CD4-positive, alpha-beta T cell treated with Interleukin-4 for 4 hours (primary cell): Measurements from ENCODE around the gene SOX6.

Experiments used
- DNase-seq: peaks from one replicate; pipeline ENCODE4 v3.0.0-alpha.2; 2020

SOX6 gene

DNA sequence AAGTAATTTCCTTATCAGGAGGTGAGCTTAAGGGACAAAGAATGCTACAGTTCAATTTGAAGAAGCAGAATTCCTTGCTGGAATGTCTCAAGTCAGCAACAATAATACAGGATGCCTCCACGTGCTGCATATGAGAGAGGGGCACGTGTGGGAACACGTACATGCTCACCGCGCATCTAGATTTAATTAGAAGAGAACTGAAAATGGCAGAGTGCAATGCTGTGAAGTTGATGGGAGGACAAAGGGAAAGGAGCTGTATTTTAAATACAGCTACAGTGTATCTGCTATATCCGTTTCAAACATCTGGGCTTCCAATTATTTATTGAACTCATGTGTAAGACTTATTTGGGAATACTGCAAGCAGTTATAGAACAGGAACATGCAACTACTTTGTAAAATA is 328.7 kb downstream of the SOX6 start:
- DNase-seq, result no peak

DNA sequence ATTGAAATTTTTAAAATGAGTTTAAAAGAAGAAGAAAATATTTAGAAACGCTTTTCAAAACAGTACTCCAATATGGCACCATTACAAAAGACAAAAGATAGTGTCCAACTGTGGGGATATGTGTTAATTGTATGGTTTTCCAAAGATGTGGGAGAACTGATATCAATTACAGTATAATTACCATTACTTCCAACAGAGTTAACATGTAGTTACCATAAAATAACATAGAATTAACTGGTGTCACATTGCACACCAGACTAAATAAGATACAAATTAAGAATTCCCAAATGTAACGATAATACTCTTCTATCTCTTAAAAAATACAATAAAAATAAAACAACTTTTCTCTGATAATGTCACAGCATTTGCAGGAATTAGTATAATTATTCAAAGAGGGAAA is 329.5 kb downstream of the SOX6 start:
- no peak for DNase-seq

- no peak for DNase-seq
Measured at GRCh38 chr11:16018931-16019330, 337.4 kb downstream of the SOX6 start.

DNA sequence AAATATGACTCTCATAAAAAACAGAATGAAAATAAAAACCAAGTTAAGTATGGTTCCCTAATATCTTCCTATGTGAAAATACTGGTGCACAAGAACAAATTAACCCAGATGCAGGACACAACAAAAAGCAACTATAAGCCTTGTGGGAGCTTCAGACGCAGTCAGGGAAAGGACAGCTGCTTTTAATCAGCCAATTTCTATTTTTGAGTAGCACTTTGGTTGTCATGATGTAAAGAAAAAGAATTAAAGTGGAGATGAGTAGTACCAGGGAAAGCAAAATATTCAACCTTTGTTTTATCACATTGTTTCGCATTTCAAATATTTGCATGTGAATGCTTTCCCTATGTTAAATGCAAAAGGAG is 339.9 kb downstream of the SOX6 start:
- DNase-seq, result no peak

DNA sequence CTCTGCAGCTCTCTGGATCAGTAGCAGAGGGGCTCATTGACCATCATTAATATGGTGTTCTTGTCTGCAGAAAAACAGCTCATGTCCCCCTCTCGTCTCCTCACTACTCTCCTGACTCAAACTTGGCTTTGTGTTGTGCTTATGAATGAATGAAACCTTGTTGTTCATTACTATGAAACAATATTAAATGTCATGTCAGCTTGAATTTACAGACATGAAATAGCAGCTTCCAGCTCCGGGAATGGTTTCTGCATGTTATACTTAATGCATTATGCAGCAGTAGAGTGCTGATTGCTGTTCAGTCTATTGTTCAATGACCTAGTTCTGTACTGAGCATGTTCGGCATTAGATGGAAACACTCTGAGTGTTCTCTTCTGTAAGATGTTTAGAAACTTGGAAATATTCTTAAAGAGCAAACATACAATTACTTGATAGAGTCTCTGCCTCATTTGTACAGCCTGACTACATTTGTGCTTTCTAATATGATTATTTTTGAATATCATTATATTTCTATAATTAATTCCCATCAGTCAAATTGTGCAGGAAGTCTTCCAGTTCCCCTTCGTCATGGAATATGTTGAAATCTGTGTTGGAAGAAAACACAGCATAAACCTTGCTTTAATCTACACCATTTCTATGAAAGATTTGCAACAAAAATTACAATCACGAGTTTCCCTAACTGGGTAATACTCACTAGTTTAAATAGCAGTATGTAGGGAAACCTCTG is 340.4 kb downstream of the SOX6 start:
- no peak for DNase-seq

DNA sequence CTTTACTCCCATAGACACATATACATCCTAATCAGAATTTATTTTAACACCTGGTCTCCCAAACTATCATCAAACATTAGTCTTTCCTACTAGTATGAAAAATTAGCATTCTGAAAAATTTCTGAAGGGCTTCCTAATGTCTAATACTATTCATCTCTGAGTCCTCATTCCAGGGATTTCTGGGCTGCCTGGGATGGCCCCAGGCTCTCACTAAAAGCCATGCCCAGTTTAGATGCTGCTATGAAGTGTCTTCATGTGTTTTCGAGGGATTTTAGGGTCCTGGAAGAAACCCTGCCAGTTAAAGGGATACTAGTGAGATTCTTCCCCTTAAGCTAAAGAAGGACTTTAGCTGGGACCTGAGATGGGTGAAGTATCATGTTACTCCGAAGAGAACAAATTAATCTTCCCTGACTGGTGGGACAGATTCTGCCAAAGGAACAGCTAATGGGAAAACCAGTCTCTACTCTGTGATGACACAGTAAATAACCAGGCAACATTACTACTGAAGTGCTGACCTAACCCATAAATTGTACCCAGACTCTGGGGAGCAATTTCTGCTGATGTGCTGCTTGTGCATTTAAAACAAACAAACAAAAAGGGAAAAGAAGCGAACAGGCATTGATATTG is 342.6 kb downstream of the SOX6 start:
- DNase-seq, result no peak

- DNase-seq, result no peak
Measured at GRCh38 chr11:16013242-16013641, 343.1 kb downstream of the SOX6 start.

- no peak for DNase-seq
Measured at GRCh38 chr11:16012125-16012751, 344.1 kb downstream of the SOX6 start.

DNA sequence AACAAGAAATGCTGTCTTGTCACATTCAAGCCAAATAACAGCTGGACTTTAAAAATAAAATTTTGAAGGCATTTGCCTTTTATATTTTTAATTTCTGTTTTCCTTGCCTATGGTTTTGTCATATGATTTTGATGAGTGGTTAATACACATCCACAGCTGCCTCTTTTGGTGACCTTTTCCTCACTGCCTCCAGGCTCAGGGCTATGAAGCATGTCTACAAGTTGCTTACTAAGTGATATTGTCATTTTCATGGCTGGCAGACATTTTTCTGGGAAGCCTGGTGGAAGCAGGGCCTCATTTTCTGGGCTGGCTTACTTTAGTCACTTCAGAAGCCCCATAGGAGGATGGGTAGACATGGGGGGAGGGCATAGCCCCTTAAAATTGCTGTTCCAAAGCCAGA is 344.9 kb downstream of the SOX6 start:
- no peak for DNase-seq

- no peak for DNase-seq
Measured at GRCh38 chr11:16009021-16009420, 347.3 kb downstream of the SOX6 start.

DNA sequence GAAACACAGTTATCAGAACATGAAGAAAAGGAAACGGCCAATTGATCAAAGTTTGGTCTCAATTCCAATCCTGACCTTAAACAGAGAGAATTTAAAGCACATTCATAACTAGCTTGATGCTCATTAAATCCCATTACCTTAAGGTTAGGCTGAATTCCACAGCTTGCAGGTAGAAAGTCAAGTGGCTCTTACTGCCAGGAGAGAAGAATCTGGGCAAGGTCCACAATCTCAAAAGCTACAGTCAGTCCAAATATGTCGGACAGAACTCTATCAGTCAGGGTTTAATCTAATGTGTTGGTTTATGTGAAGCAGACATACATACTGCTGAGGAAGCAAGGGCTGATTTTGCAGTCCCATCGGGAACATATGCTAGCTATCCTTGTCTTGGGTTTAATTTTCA is 348.8 kb downstream of the SOX6 start:
- no peak for DNase-seq

GRCh38 chr11:16002942-16003341 is 353.4 kb downstream of the SOX6 start:
- DNase-seq, result no peak

- no peak for DNase-seq
Measured at GRCh38 chr11:16001899-16002426, 354.4 kb downstream of the SOX6 start.

- DNase-seq, result no peak
Measured at GRCh38 chr11:16001044-16001568, 355.2 kb downstream of the SOX6 start.

- no peak for DNase-seq
Measured at GRCh38 chr11:16000065-16000464, 356.3 kb downstream of the SOX6 start.

DNA sequence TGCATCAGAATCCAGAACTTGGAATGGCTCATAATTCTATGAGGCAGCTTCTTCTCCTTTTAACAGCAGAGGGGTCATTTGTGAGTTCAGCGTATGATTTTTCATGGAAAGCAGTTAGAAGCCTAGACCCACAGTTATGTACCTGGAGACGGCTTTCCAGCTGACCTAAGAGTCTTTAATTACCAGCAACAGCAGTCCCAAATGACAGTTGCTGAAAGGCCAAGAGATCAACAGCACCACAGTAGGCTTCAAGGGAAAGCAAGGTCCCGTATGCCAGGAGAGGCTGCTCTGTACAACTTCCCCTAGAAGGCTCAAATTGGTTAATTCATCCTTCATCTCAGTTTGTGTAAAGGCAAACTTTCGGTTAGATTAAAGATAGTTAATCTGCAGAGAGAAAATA is 363.0 kb downstream of the SOX6 start:
- DNase-seq, result no peak

DNA sequence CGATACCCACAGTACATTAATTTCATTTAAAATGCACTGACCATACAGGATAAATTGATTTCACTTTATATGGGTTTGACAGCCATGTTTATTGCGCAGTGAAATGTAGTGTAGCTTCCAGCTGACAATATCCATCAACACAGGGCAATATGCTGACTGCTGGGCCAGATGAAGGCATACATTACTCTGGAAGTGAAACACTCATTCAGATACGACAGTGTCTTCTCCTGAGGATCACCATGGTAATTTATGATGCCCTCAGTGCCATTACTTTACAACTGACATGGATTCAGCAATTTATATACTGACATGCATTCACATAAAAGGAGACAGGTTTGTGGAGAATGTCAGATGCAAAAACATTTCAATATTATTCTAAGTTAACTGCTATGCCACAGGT is 365.1 kb downstream of the SOX6 start:
- no peak for DNase-seq

DNA sequence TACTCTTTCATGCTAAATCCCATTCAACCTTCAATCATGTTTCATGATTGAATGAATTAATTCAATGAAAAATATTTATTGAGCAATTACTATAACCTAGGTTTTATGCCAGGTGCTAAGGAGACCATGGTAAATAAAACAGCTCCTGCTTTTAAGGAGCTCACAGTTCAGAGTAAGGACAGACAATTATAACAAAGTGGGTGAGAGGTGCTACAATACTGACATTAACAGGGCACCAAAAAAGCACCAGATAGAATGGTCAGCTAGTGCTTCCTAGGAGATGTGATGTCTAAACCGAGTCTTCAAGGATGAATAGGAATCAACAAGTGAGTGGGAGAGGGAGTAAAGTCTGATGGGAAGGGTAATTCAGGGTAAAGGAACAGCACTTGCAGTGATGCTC is 366.7 kb downstream of the SOX6 start:
- no peak for DNase-seq

DNA sequence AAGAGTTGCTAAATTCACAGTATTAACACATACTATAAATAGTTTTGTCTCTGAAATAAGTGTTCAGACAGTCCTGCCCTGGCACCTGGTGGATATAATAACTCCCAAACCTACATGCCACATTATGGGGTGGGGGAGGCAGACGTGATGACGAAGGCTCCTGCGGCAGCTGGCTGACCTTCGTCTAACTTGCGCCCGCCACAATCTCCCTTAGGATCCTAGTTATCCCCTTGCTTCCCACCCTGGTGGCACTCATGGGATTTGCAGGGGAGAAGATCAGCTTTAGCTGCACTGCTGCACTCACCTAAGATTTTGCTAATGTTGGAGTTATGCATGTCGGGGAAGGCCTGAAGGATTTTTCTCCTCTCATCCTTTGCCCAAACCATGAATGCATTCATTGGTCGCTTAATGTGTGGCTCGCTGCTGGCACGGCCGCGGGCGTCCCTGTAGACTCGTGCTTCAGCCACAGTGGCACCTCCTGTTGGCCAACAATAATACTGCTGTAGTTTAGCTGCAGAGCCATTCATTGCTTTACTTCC is 367.6 kb downstream of the SOX6 start:
- no peak for DNase-seq

DNA sequence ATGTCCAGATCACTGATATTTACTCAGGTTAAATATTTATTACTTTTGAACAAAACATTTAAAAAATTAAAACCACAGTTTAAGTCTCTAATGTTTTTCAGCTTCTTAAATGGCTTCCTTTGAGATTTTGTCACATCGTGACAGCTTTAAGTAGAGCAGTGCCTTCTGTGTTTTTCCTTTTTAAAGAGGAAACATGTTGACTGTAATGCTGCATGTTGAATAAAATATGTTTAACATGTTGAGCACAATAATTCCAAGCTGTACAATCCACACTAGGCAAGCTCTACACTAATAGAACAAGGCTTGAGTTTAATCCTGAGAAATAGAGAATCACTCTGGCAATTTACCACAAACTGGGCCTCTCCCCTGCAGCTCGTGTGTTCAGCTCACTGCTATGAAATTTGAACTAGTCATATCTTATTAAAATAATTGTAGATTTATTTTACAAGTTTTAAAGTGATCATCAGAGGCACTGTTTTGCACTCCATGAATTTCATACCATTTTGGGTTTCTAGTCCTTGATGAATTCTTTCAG is 368.3 kb downstream of the SOX6 start:
- no peak for DNase-seq

- no peak for DNase-seq
Measured at GRCh38 chr11:15987046-15987445, 369.3 kb downstream of the SOX6 start.

GRCh38 chr11:15985860-15986139 is 370.5 kb downstream of the SOX6 start:
- no peak for DNase-seq

- DNase-seq, result no peak
Measured at GRCh38 chr11:15985127-15985859, 371.1 kb downstream of the SOX6 start.
